GM23338 (cell line): ENCODE results near the gene RASSF7. TPM values are rescaled to one million over a fixed set of nuclear protein-coding genes. Genes with fewer than 3 reads are reported as not detected.

Experiments used
- ATAC-seq: fragments of 200-7000 bp; cut with Tn5 transposase; 3 replicates; pipeline ENCODE4 v1.9.1; 2020
- DNase-seq: peaks from one replicate; pipeline ENCODE4 v3.0.0-alpha.2; 2015; ENCODE audit warnings: low spot score
- H2AFZ ChIP-seq: fragments of 200-600 bp; sonication (generic); 2 replicates; pipeline ENCODE4 v1.8.0; 2016; ENCODE audit warnings: antibody characterized with exemption, mild to moderate bottlenecking, moderate library complexity
- H3F3A ChIP-seq: fragments of 200-600 bp; sonication (generic); replicated peaks from 2 replicates; pipeline ENCODE4 v1.8.0; 2017; ENCODE audit warnings: antibody characterized with exemption, mixed run types, low read depth
- H3K27ac ChIP-seq: fragments of 200-600 bp; sonication (generic); 2 replicates; pipeline ENCODE4 v1.6.1; 2016; ENCODE audit warnings: low read depth
- H3K27me3 ChIP-seq: fragments of 200-600 bp; sonication (generic); 2 replicates; pipeline ENCODE4 v1.8.0; 2016; ENCODE audit warnings: mild to moderate bottlenecking, mixed run types, moderate library complexity; ENCODE audit not compliant: insufficient read depth
- H3K36me3 ChIP-seq: fragments of 200-600 bp; sonication (generic); 2 replicates; pipeline ENCODE4 v1.8.0; 2016; ENCODE audit warnings: mild to moderate bottlenecking; ENCODE audit not compliant: insufficient read depth
- H3K4me1 ChIP-seq: fragments of 200-600 bp; sonication (generic); 2 replicates; pipeline ENCODE4 v1.8.0; 2016; ENCODE audit warnings: mild to moderate bottlenecking, moderate library complexity; ENCODE audit not compliant: insufficient read depth
- H3K4me2 ChIP-seq: fragments of 200-600 bp; sonication (generic); 2 replicates; pipeline ENCODE4 v1.7.1; 2017; ENCODE audit warnings: mixed run types
- H3K4me3 ChIP-seq: fragments of 200-600 bp; sonication (generic); 2 replicates; pipeline ENCODE4 v1.6.1; 2016; ENCODE audit warnings: mixed run types
- H3K79me2 ChIP-seq: fragments of 200-600 bp; sonication (generic); replicated peaks from 2 replicates; pipeline ENCODE4 v1.8.0; 2017; ENCODE audit warnings: mild to moderate bottlenecking; ENCODE audit not compliant: insufficient read depth
- H3K9me2 ChIP-seq: fragments of 200-600 bp; sonication (generic); 2 replicates; pipeline ENCODE4 v1.8.0; 2017; ENCODE audit not compliant: insufficient read depth
- H4K20me1 ChIP-seq: fragments of 200-600 bp; sonication (generic); replicated peaks from 2 replicates; pipeline ENCODE4 v1.8.0; 2017; ENCODE audit warnings: mild to moderate bottlenecking; ENCODE audit not compliant: insufficient read depth
- H3K27ac Mint-ChIP-seq: 2 replicates; pipeline ENCODE4 v1.8.0; 2020; ENCODE audit warnings: inconsistent platforms, mild to moderate bottlenecking, moderate library complexity, mixed read lengths
- H3K27me3 Mint-ChIP-seq: 3 replicates; pipeline ENCODE4 v1.8.0; 2022; ENCODE audit warnings: low read depth, mild to moderate bottlenecking, moderate library complexity, mixed read lengths, inconsistent platforms; ENCODE audit not compliant: insufficient read depth, poor library complexity
- H3K36me3 Mint-ChIP-seq: 3 replicates; pipeline ENCODE4 v1.8.0; 2021; ENCODE audit warnings: low read depth, mild to moderate bottlenecking, inconsistent platforms, moderate library complexity, mixed read lengths
- H3K4me1 Mint-ChIP-seq: 3 replicates; pipeline ENCODE4 v1.8.0; 2020; ENCODE audit warnings: mild to moderate bottlenecking, inconsistent platforms, mixed read lengths
- H3K4me3 Mint-ChIP-seq: 3 replicates; pipeline ENCODE4 v1.8.0; 2021; ENCODE audit warnings: moderate library complexity, mild to moderate bottlenecking, inconsistent platforms, mixed read lengths
- H3K9me3 Mint-ChIP-seq: 3 replicates; pipeline ENCODE4 v1.8.0; 2020; ENCODE audit warnings: moderate library complexity, mild to moderate bottlenecking, inconsistent platforms, mixed read lengths
- CREB1 ChIP-seq: fragments of 250-450 bp; sonication (Bioruptor Pico); IDR thresholded peaks from 2 replicates; pipeline ENCODE4 v1.5.0; 2020; ENCODE audit warnings: low read depth, mild to moderate bottlenecking, moderate library complexity
- ETS1 ChIP-seq: IDR thresholded peaks from 2 replicates; pipeline ENCODE4 v1.6.1; 2016; ENCODE audit warnings: antibody characterized with exemption
- EZH2 ChIP-seq: fragments of 200-600 bp; sonication (generic); IDR thresholded peaks from one replicate; pipeline ENCODE4 v1.8.0; 2017; ENCODE audit warnings: antibody characterized with exemption, mild to moderate bottlenecking, low read depth; ENCODE audit not compliant: unreplicated experiment
- EZH2phosphoT487 ChIP-seq: fragments of 200-600 bp; sonication (generic); IDR thresholded peaks from one replicate; pipeline ENCODE4 v1.8.1; 2018; ENCODE audit warnings: antibody characterized with exemption; ENCODE audit not compliant: unreplicated experiment
- JUNB ChIP-seq: IDR thresholded peaks from one replicate; pipeline ENCODE4 v1.6.1; 2016; ENCODE audit warnings: antibody characterized with exemption; ENCODE audit not compliant: unreplicated experiment
- NANOG ChIP-seq: IDR thresholded peaks from 2 replicates; pipeline ENCODE4 v1.6.1; 2016; ENCODE audit warnings: antibody characterized with exemption, borderline replicate concordance
- POLR2AphosphoS5 ChIP-seq: IDR thresholded peaks from 2 replicates; pipeline ENCODE4 v1.6.1; 2016; ENCODE audit warnings: antibody characterized with exemption, low read depth
- REST ChIP-seq: IDR thresholded peaks from one replicate; pipeline ENCODE4 v1.6.1; 2018; ENCODE audit warnings: antibody characterized with exemption; ENCODE audit not compliant: unreplicated experiment
- STAT1 ChIP-seq: IDR thresholded peaks from one replicate; pipeline ENCODE4 v1.6.1; 2016; ENCODE audit warnings: antibody characterized with exemption; ENCODE audit not compliant: unreplicated experiment
- ZNF114 ChIP-seq: fragments of 250-450 bp; sonication (Bioruptor Pico); IDR thresholded peaks from 2 replicates; pipeline ENCODE4 v1.5.0; 2020; ENCODE audit warnings: mild to moderate bottlenecking, moderate library complexity
- ZNF331 ChIP-seq: fragments of 250-450 bp; sonication (Bioruptor Pico); IDR thresholded peaks from 2 replicates; pipeline ENCODE4 v1.5.0; 2020; ENCODE audit warnings: low read depth, mild to moderate bottlenecking, moderate library complexity
- polyA plus RNA-seq: library from polyadenylated mRNA; unstranded; fragments of >200 nt; fragmentation: Nextera tagmentation; extraction: Ambion mirVana; gene quantifications from 2 replicates; pipeline ENCODE4 v1.2.1, GENCODE V29; 2016
- total RNA-seq: library from RNA; depleted of rRNA; stranded (reverse); fragments of >200 nt; shearing (Covaris generic); gene quantifications from 2 replicates; pipeline ENCODE4 v1.2.3, GENCODE V29; 2014
- TF ChIP-seq, protein P1 (sequence below), 2 experiments: fragments of 200-600 bp in 1 of 2; sonication (generic) in 1 of 2; conservative IDR thresholded peaks; 2 replicates each; pipeline versions ENCODE4 v1.5.1 to v1.6.1; 2016 to 2017; ENCODE audit warnings: antibody characterized with exemption in 2 of 2, low read depth in 2 of 2, mild to moderate bottlenecking in 2 of 2, moderate library complexity in 1 of 2
- TF ChIP-seq, protein P2 (sequence below): fragments of 250-450 bp; sonication (Bioruptor Pico); IDR thresholded peaks from 2 replicates; pipeline ENCODE4 v1.5.0; 2020; ENCODE audit warnings: mild to moderate bottlenecking, moderate library complexity

The RASSF7 gene
- total and polyA plus RNA-seq, 2 experiments from 2014 or later, result 39.6 to 64.8 TPM

DNA sequence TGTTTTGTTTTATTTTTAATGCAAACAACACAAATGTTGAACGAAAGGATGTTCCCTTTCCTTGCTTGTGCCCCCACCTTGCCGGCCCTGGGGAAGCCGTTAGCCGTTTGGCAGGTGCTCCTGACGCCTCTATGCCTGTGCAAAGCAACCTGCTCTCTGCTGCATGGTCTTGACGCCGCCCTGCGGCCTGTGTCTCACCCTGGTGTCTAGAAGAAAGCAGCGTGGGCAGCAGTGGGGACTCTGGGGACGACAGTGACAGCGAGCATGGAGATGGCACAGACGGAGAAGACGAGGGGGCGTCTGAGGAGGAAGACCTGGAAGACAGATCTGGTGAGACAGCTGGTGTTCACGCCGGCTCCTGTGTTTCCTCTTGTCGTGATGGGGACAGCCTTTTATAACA, 21.0 kb downstream of the RASSF7 start:
- H3K27ac Mint-ChIP-seq, result no peak overlapping the region

More for the DNA sequence above, 21.0 kb downstream of the RASSF7 start:
- Histone ChIP-seq H3K9me2 (no peaks in the 10 kb centered on the region), H3K27me3 (no peaks in the 10 kb centered on the region), H3K4me3 (no peak overlapping the region), H2AFZ (no peak overlapping the region), H3K4me2 (no peak overlapping the region), H3F3A (peaks cover 11% of the 10 kb centered on the region; the same call in 1 of the 2 replicates), H3K27ac (no peak overlapping the region), H3K79me2 (peaks cover 71% of the 10 kb centered on the region), H4K20me1 (peaks cover 37% of the 10 kb centered on the region), H3K4me1 (peaks cover 10% of the 10 kb centered on the region), H3K36me3 (peaks cover 10% of the 10 kb centered on the region; the same call in 1 of the 2 replicates)
- DNase-seq (no peak), ATAC-seq (no peak)
- TF ChIP-seq CREB1 (CRISPR knock-in tag), result no peak
- TF ChIP-seq EZH2, result no peak
- TF ChIP-seq NANOG, result no peak
- TF ChIP-seq ZNF331 (CRISPR knock-in tag), result no peak
- no peak for TF ChIP-seq STAT1
- TF ChIP-seq, protein P1, sequence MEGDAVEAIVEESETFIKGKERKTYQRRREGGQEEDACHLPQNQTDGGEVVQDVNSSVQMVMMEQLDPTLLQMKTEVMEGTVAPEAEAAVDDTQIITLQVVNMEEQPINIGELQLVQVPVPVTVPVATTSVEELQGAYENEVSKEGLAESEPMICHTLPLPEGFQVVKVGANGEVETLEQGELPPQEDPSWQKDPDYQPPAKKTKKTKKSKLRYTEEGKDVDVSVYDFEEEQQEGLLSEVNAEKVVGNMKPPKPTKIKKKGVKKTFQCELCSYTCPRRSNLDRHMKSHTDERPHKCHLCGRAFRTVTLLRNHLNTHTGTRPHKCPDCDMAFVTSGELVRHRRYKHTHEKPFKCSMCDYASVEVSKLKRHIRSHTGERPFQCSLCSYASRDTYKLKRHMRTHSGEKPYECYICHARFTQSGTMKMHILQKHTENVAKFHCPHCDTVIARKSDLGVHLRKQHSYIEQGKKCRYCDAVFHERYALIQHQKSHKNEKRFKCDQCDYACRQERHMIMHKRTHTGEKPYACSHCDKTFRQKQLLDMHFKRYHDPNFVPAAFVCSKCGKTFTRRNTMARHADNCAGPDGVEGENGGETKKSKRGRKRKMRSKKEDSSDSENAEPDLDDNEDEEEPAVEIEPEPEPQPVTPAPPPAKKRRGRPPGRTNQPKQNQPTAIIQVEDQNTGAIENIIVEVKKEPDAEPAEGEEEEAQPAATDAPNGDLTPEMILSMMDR (conservative IDR thresholded peaks at IDR 0.05; ENCODE audit: low read depth in 2 of 2), result no peak
- TF ChIP-seq REST, result no peak
- no peak for TF ChIP-seq ZNF114 (CRISPR knock-in tag)
- TF ChIP-seq, protein P2, sequence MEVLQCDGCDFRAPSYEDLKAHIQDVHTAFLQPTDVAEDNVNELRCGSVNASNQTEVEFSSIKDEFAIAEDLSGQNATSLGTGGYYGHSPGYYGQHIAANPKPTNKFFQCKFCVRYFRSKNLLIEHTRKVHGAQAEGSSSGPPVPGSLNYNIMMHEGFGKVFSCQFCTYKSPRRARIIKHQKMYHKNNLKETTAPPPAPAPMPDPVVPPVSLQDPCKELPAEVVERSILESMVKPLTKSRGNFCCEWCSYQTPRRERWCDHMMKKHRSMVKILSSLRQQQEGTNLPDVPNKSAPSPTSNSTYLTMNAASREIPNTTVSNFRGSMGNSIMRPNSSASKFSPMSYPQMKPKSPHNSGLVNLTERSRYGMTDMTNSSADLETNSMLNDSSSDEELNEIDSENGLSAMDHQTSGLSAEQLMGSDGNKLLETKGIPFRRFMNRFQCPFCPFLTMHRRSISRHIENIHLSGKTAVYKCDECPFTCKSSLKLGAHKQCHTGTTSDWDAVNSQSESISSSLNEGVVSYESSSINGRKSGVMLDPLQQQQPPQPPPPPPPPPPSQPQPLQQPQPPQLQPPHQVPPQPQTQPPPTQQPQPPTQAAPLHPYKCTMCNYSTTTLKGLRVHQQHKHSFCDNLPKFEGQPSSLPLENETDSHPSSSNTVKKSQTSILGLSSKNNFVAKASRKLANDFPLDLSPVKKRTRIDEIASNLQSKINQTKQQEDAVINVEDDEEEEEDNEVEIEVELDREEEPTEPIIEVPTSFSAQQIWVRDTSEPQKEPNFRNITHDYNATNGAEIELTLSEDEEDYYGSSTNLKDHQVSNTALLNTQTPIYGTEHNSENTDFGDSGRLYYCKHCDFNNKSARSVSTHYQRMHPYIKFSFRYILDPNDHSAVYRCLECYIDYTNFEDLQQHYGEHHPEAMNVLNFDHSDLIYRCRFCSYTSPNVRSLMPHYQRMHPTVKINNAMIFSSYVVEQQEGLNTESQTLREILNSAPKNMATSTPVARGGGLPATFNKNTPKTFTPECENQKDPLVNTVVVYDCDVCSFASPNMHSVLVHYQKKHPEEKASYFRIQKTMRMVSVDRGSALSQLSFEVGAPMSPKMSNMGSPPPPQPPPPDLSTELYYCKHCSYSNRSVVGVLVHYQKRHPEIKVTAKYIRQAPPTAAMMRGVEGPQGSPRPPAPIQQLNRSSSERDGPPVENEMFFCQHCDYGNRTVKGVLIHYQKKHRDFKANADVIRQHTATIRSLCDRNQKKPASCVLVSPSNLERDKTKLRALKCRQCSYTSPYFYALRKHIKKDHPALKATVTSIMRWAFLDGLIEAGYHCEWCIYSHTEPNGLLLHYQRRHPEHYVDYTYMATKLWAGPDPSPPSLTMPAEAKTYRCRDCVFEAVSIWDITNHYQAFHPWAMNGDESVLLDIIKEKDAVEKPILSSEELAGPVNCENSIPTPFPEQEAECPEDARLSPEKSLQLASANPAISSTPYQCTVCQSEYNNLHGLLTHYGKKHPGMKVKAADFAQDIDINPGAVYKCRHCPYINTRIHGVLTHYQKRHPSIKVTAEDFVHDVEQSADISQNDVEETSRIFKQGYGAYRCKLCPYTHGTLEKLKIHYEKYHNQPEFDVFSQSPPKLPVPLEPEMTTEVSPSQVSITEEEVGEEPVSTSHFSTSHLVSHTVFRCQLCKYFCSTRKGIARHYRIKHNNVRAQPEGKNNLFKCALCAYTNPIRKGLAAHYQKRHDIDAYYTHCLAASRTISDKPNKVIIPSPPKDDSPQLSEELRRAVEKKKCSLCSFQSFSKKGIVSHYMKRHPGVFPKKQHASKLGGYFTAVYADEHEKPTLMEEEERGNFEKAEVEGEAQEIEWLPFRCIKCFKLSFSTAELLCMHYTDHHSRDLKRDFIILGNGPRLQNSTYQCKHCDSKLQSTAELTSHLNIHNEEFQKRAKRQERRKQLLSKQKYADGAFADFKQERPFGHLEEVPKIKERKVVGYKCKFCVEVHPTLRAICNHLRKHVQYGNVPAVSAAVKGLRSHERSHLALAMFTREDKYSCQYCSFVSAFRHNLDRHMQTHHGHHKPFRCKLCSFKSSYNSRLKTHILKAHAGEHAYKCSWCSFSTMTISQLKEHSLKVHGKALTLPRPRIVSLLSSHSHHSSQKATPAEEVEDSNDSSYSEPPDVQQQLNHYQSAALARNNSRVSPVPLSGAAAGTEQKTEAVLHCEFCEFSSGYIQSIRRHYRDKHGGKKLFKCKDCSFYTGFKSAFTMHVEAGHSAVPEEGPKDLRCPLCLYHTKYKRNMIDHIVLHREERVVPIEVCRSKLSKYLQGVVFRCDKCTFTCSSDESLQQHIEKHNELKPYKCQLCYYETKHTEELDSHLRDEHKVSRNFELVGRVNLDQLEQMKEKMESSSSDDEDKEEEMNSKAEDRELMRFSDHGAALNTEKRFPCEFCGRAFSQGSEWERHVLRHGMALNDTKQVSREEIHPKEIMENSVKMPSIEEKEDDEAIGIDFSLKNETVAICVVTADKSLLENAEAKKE (CRISPR knock-in tag), result no peak
- no peak for TF ChIP-seq EZH2phosphoT487
- TF ChIP-seq POLR2AphosphoS5, result no peak
- TF ChIP-seq JUNB, result no peak
- no peak for TF ChIP-seq ETS1
- H3K4me3 Mint-ChIP-seq, result no peak overlapping the region
- H3K27me3 Mint-ChIP-seq, result peaks cover 9% of the 10 kb centered on the region
- H3K4me1 Mint-ChIP-seq, result peaks cover 13% of the 10 kb centered on the region
- H3K9me3 Mint-ChIP-seq, result no peaks in the 10 kb centered on the region; the same call in 2 of the 3 replicates
- H3K36me3 Mint-ChIP-seq, result peaks cover 24% of the 10 kb centered on the region
